Inflammatory macrophage treated with lipopolysaccharide for 4 hours (primary cell): Measurements from ENCODE around the gene ARL4C.
A peak's percentile ranks its signal among the peaks of the same experiment; 100 is the strongest.

Source experiments
- DNase-seq: peaks from one replicate; pipeline ENCODE4 v3.0.0-alpha.2; 2020

The ARL4C gene, protein sequence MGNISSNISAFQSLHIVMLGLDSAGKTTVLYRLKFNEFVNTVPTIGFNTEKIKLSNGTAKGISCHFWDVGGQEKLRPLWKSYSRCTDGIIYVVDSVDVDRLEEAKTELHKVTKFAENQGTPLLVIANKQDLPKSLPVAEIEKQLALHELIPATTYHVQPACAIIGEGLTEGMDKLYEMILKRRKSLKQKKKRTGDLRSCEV

GRCh38 chr2:234496835-234497593 is at the start of gene ARL4C:
Gene ARL4C (minus strand): TSS chr2:234497081. CDS start chr2:234496586, 495 bp downstream.
- DNase-seq, result peak; percentile 52

GRCh38 chr2:234544659-234545611 is 48.1 kb upstream of the ARL4C start:
- peak; percentile 10 for DNase-seq

GRCh38 chr2:234542742-234543141 is 45.9 kb upstream of the ARL4C start:
- no peak for DNase-seq

DNA sequence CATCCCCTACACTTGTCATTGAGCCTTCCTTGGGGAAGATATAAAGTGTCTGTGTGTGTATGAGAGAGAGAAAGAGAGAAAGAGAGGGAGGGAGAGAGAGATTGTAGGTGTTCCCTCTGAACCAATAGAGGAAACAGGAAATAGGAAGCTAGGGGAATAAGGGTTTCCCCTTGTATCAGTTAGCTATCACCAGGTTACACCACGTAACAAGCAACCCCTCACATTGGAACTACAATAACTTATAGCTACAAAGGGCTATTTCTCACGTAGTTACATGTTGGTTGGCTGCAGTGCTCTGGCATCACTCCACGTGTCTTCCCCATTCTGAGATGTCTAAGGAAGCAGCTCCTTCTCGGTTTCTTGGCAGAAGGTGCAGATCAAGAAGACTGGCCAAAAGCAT is 41.0 kb upstream of the ARL4C start:
- DNase-seq, result no peak

GRCh38 chr2:234536178-234536965 is 39.5 kb upstream of the ARL4C start:
- no peak for DNase-seq

- DNase-seq, result no peak
Measured at GRCh38 chr2:234535464-234535863, 38.6 kb upstream of the ARL4C start.

GRCh38 chr2:234534515-234534914 is 37.6 kb upstream of the ARL4C start:
- no peak for DNase-seq

DNA sequence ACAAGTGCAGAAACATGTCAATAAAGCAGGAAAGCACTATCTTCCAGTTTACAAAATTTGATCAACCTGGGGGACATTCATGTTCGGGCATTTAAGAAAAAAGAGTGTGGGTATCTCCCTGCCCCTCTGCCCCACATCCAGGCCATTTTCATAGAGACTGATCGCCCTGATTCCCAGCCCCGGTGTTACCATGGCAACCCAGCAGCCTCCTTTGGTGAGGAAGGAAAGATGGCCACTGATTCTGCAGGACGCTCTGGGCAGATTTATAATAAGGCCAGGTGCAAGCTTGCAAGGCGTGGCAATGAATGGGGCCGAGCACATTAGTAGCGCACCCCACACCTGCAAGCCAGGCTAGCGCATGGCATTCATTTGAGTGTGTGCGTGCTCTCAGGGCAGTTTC is 36.7 kb upstream of the ARL4C start:
- DNase-seq, result no peak

DNA sequence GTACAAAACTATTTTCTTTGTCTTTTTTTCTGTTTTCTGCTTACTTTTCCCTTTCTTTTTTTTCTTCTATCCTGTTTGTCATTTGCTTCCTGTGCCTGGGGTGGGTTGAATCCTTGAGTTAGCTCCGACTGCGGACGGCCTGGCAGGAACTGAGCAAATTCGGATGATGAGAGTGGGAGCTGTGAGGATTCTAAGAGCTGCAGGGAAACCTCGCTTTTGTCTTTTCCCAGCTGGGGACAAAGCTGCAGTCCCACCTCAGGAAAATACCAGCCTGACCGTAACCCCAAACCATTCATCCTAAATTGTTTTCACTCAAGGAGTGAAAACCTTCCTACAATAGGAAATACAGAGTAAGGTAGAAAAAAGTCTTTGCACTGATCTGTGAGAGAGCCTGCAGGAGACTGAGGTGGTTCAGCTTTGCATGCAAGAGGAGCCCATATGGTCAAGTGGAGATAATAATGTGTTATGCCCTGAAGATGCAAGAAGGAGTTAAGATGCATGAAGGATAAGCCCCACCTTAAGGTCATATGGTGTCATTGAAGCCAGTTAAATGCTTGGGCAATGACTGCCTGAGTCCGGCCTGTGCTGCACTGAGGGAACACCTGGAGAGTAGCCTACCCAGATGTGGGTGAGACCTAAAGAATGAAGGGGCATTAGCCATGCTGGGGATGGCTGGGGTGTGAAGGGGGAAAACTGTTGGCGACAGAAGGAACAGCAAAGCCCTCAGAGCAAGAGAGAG is 31.7 kb upstream of the ARL4C start:
- no peak for DNase-seq

DNA sequence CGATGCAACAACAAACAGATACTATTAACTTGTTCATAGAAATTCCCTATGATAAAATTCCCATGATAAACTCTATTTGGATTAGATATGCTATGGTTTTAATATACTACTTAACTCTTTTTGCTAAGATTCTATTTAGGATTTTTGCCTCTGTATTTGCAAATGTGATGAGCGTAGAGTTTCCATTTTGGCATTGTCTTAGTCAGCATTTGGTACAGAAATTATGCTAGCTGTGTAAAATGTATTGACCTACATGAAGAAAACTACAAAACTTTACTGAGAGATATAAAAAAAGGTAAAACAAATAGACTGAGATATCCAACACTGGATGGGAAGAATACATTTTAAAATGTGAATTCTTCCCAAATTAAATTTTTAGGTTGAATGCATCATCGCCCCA is 29.8 kb upstream of the ARL4C start:
- DNase-seq, result no peak

- DNase-seq, result no peak
Measured at GRCh38 chr2:234521536-234521935, 24.7 kb upstream of the ARL4C start.

- DNase-seq, result no peak
Measured at GRCh38 chr2:234518986-234519642, 22.2 kb upstream of the ARL4C start.

- DNase-seq, result no peak
Measured at GRCh38 chr2:234517971-234518370, 21.1 kb upstream of the ARL4C start.

- no peak for DNase-seq
Measured at GRCh38 chr2:234514873-234515638, 18.2 kb upstream of the ARL4C start.

GRCh38 chr2:234514099-234514498 is 17.2 kb upstream of the ARL4C start:
- DNase-seq, result no peak

GRCh38 chr2:234512884-234513669 is 16.2 kb upstream of the ARL4C start:
- DNase-seq, result no peak

- no peak for DNase-seq
Measured at GRCh38 chr2:234502919-234503285, 6.0 kb upstream of the ARL4C start.

DNA sequence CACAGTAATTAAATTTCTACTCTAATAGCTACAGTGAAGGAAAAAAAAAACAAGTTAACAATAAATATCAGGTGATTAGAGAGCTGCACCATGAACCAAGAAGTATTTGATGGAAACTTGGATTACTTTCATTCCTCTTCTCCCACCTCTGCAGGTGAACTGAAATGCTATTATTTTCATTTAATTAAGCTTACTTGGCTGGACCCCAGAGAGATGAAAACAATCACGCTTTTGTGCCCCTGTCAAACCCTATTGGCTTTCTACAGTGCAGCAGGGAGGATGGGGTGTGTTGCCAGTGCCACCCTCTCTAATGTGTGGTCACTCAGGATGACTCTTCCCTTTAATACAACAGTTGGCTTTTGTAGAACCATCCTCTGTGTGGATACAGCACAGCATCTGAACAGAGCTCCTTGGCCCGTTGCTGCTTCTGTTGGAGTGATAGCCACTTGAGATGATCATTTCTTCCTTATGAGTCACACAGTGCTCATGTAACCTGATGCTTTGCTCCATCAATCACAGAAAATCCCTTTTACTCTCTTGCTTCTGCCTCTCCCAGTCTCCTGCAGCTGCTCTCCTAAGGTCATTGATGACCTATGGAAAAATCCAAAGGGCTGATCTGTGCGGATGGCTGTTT is 5.5 kb upstream of the ARL4C start:
- DNase-seq, result no peak

GRCh38 chr2:234500394-234501006 is 3.6 kb upstream of the ARL4C start:
- peak; percentile 67 for DNase-seq
